Superior temporal gyrus (tissue), 1 donor: Measurements from ENCODE around the gene CD163.
"Not testable (repeated sequence)": the region's sequence is repeated elsewhere in the genome, so short reads cannot be mapped to it uniquely, and the experiment has no call there.

Source experiments
- DNase-seq: peaks from one replicate; pipeline ENCODE4 v3.0.0-alpha.2; 2016; ENCODE audit errors: extremely low spot score

The CD163 gene

DNA sequence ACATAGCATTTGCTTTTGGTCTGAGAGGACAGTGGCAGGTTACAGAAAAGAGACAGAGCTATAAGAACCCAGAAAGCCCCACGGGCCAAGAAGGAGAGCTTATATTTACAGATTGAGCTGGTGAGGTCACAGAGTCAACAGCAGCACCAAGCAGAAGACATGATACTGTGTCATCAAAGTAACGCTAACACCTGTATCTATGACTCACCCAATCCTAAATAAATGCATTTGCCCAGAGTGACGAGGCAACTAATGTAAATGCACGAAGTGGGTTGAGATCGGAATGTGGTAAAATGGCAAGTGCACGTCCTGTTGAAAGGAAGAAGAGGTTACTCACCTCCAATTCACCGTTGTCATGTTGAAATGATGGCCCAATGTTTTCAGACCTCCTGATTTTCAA lies 52.9 kb downstream of the CD163 start:
- DNase-seq, result no peak

DNA sequence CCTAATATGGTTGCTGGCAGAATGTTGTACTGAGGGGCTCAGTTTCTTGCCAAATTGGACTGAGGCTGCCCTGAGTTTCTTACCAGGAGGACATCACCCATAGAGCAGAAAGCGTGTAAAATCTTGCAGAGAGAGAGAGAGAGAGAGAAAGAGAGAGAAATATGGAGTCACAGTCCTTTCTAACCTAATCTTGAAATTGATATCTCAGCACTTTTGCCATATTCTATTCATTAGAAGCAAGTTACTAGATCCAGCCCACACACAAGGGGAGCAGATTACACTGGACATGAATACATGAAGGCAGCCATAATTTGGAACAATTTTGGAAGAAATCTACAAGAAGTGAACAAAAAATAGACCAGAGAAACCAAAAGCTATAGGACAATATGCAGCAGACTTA lies 55.5 kb downstream of the CD163 start:
- DNase-seq, result no peak

DNA sequence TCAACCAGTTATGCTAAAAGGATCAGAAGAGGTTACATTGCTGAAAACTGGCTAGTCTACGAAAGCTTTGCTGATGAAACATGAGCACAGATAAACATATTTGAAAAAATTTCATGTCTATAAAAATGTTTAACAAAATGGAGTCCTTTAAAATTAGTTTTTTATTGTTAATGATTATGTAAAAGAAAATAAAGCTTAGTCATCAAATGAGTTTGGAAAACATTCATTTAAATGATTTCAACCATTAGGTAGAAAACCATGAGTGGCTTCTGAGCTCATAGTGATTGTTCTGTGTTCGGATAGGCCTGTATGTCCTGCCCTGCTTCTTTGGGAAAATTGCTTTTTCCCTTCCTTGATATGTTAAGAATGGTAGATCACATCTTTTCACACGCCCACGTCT lies 59.0 kb downstream of the CD163 start:
- DNase-seq, result no peak

DNA sequence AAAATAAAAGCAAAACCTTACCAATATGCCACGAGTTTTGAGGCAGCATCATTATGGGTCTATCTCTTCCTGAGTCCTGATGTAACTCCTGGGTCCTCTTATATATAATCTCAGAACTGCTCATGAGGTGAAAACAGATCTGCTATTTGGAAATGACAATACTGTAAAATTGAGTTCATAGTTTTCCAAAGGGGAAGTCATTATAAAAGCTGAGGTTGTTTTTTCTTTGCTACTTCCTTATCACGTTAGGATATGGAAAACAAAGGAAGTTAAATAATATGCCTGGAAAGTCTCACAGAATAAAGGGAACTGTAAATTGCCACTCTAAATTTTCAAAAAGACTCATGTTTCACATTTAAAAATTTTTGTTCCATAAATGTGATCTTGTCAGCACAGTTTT lies 59.5 kb downstream of the CD163 start, which contains the start of gene CD163L1:
Gene CD163L1, minus strand, starts transcription at position 78 of the 400 bp plus-strand sequence. Its CDS starts 26 bp downstream, at position 52.
- no peak for DNase-seq

DNA sequence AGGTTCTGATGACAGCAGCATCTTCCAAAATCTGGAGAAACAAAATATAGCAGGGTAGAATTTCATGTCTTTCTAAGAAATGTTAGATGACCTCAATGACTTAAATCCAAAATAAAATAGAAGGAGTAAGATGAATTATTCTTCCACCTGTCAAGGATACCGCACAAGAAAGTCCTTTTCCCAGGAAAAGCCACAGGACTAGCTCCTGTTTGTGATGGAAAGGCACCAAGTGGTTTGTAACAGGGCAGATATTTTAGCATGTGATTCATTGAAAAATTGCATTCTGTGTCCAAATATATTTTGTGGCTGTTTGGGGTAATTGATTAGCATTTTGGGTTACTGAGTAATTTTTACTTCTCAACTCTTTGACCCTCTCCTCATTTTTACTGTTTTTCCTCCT lies 62.4 kb downstream of the CD163 start:
- no peak for DNase-seq

DNA sequence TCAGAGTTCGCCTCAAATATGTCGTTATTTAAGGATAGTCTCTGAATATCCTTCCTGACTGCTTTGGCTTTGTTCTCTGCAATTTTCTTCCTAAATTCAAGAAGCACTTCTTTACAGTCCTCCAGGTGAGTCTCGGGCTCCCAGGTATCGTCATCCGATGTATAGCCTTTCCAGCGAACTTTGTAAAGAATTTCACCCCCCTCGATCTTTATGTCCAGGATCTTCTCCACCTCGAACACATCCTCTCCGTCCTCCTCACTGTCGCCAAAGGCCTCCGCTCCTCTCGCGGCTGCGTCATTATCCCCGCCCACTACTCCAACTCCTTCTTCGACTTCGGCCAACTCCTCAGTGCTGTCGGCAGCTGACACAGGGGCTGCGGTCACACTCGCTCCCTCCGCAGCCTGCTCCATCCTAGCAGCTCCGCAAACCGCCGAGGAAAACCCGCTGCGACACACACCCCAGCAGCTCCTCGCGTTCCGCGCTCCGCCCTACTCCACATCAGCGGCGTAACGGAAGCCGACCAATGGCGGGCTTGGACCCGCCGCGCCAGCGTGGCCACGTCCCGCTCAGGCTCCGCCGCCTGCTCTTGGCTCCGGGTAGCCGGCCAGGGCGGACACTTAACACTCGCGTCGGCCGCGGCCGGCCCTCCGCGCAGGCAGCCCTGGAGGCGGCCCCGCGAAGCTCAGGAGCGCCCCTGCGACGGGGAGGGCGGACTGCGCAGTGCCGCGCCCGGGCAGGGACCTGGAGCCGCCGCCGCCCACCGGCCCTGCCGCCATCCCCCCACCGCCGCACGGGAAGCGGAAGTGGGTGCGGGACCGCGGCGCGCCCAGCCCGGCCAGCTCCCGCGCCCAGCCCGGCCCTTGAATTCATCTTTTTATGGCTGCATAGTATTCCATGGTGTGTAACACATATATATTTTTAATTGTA lies 63.7 kb downstream of the CD163 start:
- no peak for DNase-seq

DNA sequence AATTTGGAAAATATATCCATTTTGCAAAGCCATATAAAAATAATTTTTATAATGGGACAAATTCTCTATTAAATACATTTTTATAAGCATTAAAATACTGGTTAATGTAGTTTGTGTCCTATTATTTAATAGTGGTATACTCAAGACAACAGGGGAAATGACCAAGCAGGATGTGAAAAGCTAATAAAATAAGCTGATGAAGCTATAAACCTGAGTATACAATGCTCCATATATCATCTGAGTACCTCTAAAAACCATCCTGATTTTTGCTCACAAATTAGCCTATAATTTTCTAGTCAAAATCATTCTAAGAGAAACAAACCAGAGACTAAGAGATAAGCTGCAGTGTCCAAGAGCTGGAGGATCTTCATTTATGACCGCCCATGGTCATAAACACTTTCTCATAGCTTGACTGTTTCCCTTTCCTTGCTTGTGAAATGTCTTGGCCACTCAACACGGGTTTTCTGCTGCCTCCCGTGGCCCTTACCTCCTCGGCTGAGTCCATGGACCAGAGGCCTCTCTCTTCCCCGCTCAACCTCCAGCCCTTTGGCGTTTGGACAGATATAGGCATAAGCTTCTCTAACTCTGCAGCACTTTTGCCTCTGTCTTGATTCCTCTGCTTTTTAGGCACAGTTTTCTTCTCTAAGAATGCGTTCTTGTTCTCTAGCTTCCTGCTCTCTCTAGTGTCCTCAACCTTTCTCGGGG lies 65.1 kb downstream of the CD163 start:
- DNase-seq, result not testable (repeated sequence)

DNA sequence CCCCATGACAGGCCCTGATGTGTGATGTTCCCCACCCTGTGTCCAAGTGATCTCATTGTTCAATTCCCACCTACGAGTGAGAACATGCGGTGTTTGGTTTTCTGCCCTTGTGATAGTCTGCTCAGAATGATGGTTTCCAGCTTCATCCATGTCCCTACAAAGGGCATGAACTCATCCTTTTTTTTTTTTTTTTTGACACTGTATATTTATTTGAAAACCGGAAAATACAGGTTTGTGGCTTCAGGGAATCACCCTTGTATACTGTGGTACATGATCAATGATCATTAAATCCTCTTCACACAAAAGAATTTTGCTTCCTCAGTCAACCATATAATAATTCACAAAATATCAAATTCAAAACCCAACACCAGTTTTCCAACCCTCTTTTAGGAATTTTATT lies 66.1 kb downstream of the CD163 start:
- DNase-seq, result not testable (repeated sequence)

DNA sequence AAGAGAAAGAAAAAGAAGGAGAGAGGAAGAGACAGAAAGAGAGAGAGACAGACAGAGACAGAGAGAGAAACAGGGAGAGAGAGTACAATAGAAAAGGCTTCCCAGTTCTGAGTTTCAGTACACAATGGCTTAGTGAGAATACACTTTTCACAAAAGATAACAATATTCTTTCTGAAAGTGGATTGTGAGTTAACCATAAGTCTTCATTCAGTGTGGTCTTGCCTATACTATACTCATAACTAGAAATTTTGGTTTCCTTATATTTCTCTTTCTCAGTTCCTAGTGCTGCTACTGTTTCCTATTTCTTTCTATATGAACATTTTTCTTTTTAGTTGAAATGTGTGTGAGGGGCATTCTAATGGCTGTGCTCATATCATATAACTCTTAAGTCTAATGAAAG lies 68.9 kb downstream of the CD163 start:
- DNase-seq, result no peak

DNA sequence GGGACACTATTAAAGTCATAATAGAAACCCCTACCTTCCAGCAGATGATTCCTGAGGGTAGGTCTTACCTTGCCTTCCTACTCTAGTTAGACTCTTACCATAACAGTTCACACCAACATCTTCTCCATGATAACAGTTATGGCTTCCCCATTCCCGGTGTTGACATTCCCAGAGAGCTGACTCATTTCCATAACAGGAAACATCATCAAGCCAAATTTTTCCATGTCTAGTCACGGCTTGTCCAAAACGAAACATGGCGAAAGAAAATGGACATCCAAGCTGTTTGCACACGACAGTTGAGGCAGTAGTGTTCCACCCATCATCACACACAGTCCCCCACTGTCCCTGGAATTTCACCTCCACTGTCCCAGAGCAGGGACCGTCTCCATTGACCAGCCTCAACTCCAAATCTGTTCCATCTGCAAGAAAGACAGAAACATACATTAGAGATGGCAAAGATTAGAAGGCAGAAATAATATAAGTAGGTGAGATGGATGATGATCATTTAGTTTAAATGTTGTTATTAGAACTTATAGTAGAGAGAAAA lies 70.2 kb downstream of the CD163 start:
- no peak for DNase-seq

DNA sequence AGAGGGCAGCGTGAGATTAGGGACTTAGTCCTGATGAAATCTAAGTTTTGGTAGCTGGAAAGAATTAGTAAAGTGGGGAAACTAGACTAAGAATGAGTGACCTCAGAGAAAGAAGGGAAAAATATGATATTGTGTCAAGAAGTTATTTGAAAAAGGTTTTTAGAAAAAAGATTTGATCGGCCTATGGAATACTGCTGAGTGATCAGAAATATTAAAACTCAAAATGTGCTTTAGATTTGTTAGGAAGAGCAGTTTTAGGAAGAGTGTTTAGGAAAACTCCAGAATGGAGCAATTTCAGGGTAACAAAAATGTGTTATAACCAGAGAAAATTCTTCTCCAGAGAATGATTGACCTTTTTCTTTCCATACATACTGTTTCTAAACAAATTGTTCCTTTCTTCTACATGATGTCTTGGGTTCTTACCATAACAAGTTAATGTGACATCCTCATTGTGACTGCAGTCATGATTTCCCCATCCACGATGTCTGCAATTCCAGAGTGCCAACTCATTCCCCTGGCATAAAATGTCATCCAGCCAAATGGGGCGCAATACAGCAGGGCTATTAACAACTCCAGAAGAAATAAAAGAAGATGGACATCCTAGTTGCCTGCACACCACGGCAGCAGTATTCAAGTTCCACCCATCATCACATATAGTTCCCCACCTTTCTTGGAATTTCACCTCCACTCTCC lies 71.4 kb downstream of the CD163 start:
- DNase-seq, result no peak
